Measurements from ENCODE around the gene ARHGEF2. TPM values are rescaled to one million over a fixed set of nuclear protein-coding genes. Genes with fewer than 3 reads are reported as not detected.

Gene ARHGEF2
- total and polyA plus RNA-seq, 9 of the 15 experiments (the other 6 are each of a cell fraction or from before 2014, with no cell fraction given), result 7.1 to 162 (median 62.2) TPM

GRCh38 chr1:155951753-155952504 lies 26.4 kb downstream of the ARHGEF2 start (continued):
- TF ChIP-seq CHAMP1 (IDR thresholded peaks at IDR 0.05) (no peak), POLR2AphosphoS2 (IDR thresholded peaks at IDR 0.05; ENCODE audit: low read length) (peak; percentile 33), ARHGAP35 (IDR thresholded peaks at IDR 0.05; ENCODE audit: partially characterized antibody) (no peak), ZNF436 (CRISPR knock-in tag; IDR thresholded peaks at IDR 0.05) (no peak), SMAD4 (CRISPR knock-in tag; conservative IDR thresholded peaks at IDR 0.05) (no peak), CBX5 (IDR thresholded peaks at IDR 0.05; ENCODE audit: borderline replicate concordance, low read depth) (no peak), CTBP1 (IDR thresholded peaks at IDR 0.05; ENCODE audit: borderline replicate concordance) (no peak), ZNF699 (CRISPR knock-in tag; IDR thresholded peaks at IDR 0.05; ENCODE audit: insufficient replicate concordance) (no peak)

- WGBS (ENCODE audit: insufficient coverage, low coverage, missing lambda C conversion rate), result 96% methylated on average over 24 of the region's 27 CpGs
- TF ChIP-seq ADNP (tag; IDR thresholded peaks at IDR 0.05), result no peak
- peak; percentile 96 for TF ChIP-seq RBM22 (IDR thresholded peaks at IDR 0.05; ENCODE audit: low read depth, low read length, poor library complexity, severe bottlenecking)
- no peak for TF ChIP-seq RUNX1 (IDR thresholded peaks at IDR 0.05; ENCODE audit: low read depth)
- TF ChIP-seq ZNF165 (CRISPR knock-in tag; IDR thresholded peaks at IDR 0.05; ENCODE audit: borderline replicate concordance), result no peak
- TF ChIP-seq POLR2G (IDR thresholded peaks at IDR 0.05; ENCODE audit: low read depth, low read length), result peak; percentile 80
- TF ChIP-seq RBFOX2 (IDR thresholded peaks at IDR 0.05; ENCODE audit: low read depth, low read length), result peak; percentile 59
- TF ChIP-seq BDP1 (IDR thresholded peaks at IDR 0.05; ENCODE audit: insufficient read depth, insufficient read length), result no peak
- no peak overlapping the region for H3K4me3 ChIP-seq
- no peaks in the 10 kb centered on the region for H3K79me2 ChIP-seq (ENCODE audit: control insufficient read depth, insufficient read depth, low read length)
- DNase-seq (ENCODE audit: extremely low read depth in 1 of 4, low spot score in 3 of 4) (no peak), ATAC-seq (no peak; the same call in 2 of the 3 replicates), FAIRE-seq (no peak)
- H3K4me2 ChIP-seq (ENCODE audit: insufficient read depth, low read length), result no peak overlapping the region
- no TSS peak for BruUV-seq (replicated peaks)
- CTCF ChIA-PET (ENCODE audit: low intra/inter-chr PET ratio), result no interaction called here
- H3K27me3 ChIP-seq (ENCODE audit: control insufficient read depth in 2 of 2, insufficient read depth in 2 of 2, low read length in 2 of 2), result no peaks in the 10 kb centered on the region
- no peak overlapping the region for H2AFZ ChIP-seq (ENCODE audit: low read depth, low read length)
- peaks cover 84% of the 10 kb centered on the region for H3K36me3 ChIP-seq (ENCODE audit: control insufficient read depth, insufficient read depth, low read length)
- H3K4me1 ChIP-seq (replicated peaks in 1 of 2; ENCODE audit: control insufficient read depth in 2 of 2, insufficient read depth in 2 of 2, low read length in 2 of 2), result no peaks in the 10 kb centered on the region; a peak in 1 of 5 replicates
- no peaks in the 10 kb centered on the region for H3K9me3 ChIP-seq (replicated peaks; ENCODE audit: control insufficient read depth, insufficient read depth, low read depth, low read length)
- peaks cover 4% of the 10 kb centered on the region for H3K9me1 ChIP-seq (ENCODE audit: control insufficient read depth, insufficient read depth, low read length)
- in situ Hi-C loops (cut with MboI) (no loop called here), intact Hi-C loops (cut with micrococcal nuclease) (no loop called here)
- POLR2A ChIA-PET, result interaction anchor here (0.6 to 1.5 kb wide), 9 partner anchors 10 to 93 kb away, joined by 3 to 7 read pairs (median 3); partner anchors contain the start of gene ARHGEF2
- no peaks in the 10 kb centered on the region for H4K20me1 ChIP-seq (replicated peaks; ENCODE audit: control insufficient read depth, insufficient read depth, low read length)
- no peak overlapping the region for H3K27ac ChIP-seq (ENCODE audit: extremely low read depth, low read depth, low read length)
- H3K9ac ChIP-seq (ENCODE audit: insufficient read depth in 1 of 2, low read depth in 2 of 2, low read length in 2 of 2), result no peak overlapping the region
Measured at GRCh38 chr1:155950829-155951228, 27.5 kb downstream of the ARHGEF2 start.

All from K562 (cell line).